Measurements from ENCODE around the gene ZNF771. TPM values are rescaled to one million over a fixed set of nuclear protein-coding genes. Genes with fewer than 3 reads are reported as not detected.
"Not testable (repeated sequence)": the region's sequence is repeated elsewhere in the genome, so short reads cannot be mapped to it uniquely, and the experiment has no call there.

ZNF771 gene

DNA sequence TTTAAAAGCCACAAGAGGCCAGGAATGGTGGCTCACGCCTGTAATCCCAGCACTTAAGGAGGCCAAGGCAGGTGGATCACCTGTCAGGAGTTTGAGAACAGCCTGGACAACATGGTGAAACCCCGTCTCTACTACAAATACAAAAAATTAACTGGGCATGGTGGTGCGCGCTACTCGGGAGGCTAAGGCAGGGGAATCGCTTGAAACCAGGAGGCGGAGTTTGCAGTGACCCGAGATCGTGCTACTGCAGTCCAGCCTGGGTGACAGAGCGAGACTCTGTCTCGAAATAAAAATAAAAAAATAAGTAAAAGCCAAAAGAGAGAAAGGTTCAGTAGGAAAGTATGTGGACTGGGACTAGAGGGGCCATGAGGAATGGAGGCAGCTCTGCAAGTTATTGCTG, 52.0 kb downstream of the ZNF771 start:
- H2BK5ac ChIP-seq (ENCODE audit: low read depth, low read length, poor library complexity, severe bottlenecking), result no peak overlapping the region

DNA sequence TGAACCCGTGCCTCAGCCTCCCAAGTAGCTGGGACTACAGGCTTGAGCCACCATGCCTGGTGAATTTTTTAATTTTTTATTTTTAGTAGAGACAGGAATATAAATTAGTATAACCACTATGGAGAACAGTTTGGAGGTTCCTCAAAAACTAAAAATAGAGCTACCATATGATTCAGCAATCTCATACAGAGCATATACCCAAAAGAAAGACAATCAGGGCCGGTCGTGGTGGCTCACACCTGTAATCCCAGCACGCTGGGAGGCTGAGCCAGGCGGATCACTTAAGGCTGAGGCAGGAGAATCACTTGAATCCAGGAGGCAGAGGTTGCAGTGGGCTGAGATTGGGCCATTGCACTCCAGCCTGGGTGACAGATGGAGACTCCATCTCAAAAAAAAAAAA, 54.0 kb downstream of the ZNF771 start:
- 86% methylated on average over 4 of the region's 5 CpGs for WGBS

More for the DNA sequence above, 52.0 kb downstream of the ZNF771 start:
- H3K4me3 ChIP-seq (ENCODE audit: insufficient read depth in 1 of 2, low read depth in 1 of 2, low read length in 2 of 2), result no peak overlapping the region
- no peak overlapping the region for H2BK15ac ChIP-seq (ENCODE audit: low read depth, poor library complexity, severe bottlenecking)
- no peak overlapping the region for H3K4me2 ChIP-seq (ENCODE audit: low read length, poor library complexity, severe bottlenecking)
- no peaks in the 10 kb centered on the region for H3K79me1 ChIP-seq (replicated peaks; ENCODE audit: low read length, poor library complexity, severe bottlenecking)
- no peak overlapping the region for H3K18ac ChIP-seq (ENCODE audit: low read depth in 1 of 2, low read length in 2 of 2)
- H2BK12ac ChIP-seq (ENCODE audit: low read length in 2 of 2), result no peak overlapping the region
- no peak overlapping the region for H3K27ac ChIP-seq (ENCODE audit: low read length, poor library complexity, severe bottlenecking)
- H4K8ac ChIP-seq (ENCODE audit: low read length), result no peak overlapping the region
- H3K4me1 ChIP-seq (ENCODE audit: control insufficient read depth, insufficient read depth, low read depth, low read length), result peaks cover 2% of the 10 kb centered on the region
- H3K9ac ChIP-seq (ENCODE audit: low read length), result no peak overlapping the region
- no peak for DNase-seq
- peaks cover 0 to 4% of the 10 kb centered on the region in 2 experiments for H3K27me3 ChIP-seq (ENCODE audit: control insufficient read depth in 1 of 2, insufficient read depth in 1 of 2, low read length in 2 of 2)
- H4K91ac ChIP-seq (ENCODE audit: low read length), result no peak overlapping the region
- no peak overlapping the region for H2BK120ac ChIP-seq (ENCODE audit: low read depth, low read length)
- no peak overlapping the region for H3K4ac ChIP-seq (ENCODE audit: low read depth in 1 of 2, low read length in 2 of 2)
- H2AK5ac ChIP-seq (ENCODE audit: low read length, severe bottlenecking), result no peak overlapping the region
- H3K36me3 ChIP-seq (ENCODE audit: control insufficient read depth in 1 of 2, insufficient read depth in 2 of 2, low read depth in 1 of 2, low read length in 2 of 2), result no peaks in the 10 kb centered on the region
- no peak overlapping the region for H3K14ac ChIP-seq (ENCODE audit: low read length in 2 of 2)
- no peaks in the 10 kb centered on the region for H3K9me3 ChIP-seq (ENCODE audit: control insufficient read depth, low read length)
- H2AFZ ChIP-seq (ENCODE audit: low read depth, low read length), result no peak overlapping the region
- WGBS, result 88% methylated on average over 11 of the region's 11 CpGs
- no peak overlapping the region for H3K23ac ChIP-seq (ENCODE audit: low read length in 2 of 2)

DNA sequence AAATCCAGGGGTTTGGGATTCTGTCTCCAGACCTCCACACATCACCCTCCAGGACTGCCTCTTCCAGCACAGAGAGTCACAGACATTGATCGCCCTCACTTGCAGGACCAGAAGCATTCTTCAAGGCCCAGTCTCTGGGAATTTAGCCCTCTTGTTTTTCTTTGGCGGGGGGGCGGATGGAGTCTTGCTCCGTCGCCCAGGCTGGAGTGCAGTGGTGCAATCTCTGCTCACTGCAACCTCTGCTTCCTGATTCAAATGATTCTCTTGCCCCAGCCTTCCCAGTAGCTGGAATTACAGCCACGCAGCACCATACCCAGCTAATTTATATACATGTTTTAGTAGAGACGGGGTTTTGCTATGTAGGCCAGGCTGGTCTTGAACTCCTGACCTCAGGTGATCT, 56.7 kb downstream of the ZNF771 start:
- no peak overlapping the region for H2BK12ac ChIP-seq (ENCODE audit: low read length in 2 of 2)
- 95% methylated on average over 7 of the region's 7 CpGs for whole genome bisulfite sequencing
- H3K4ac ChIP-seq (ENCODE audit: low read depth in 1 of 2, low read length in 2 of 2), result no peak overlapping the region
- H2BK120ac ChIP-seq (ENCODE audit: low read depth, low read length), result no peak overlapping the region
- H3K4me2 ChIP-seq (ENCODE audit: low read length, poor library complexity, severe bottlenecking), result no peak overlapping the region
- no peaks in the 10 kb centered on the region for H3K9me3 ChIP-seq (ENCODE audit: control insufficient read depth, low read length)
- H2AFZ ChIP-seq (ENCODE audit: low read depth, low read length), result no peak overlapping the region
- H3K18ac ChIP-seq (ENCODE audit: low read depth in 1 of 2, low read length in 2 of 2), result no peak overlapping the region
- no peak overlapping the region for H3K27ac ChIP-seq (ENCODE audit: low read length, poor library complexity, severe bottlenecking)
- no peak overlapping the region for H3K4me3 ChIP-seq (ENCODE audit: insufficient read depth in 1 of 2, low read depth in 1 of 2, low read length in 2 of 2)
- H2BK15ac ChIP-seq (ENCODE audit: low read depth, poor library complexity, severe bottlenecking), result no peak overlapping the region
- H3K79me1 ChIP-seq (replicated peaks; ENCODE audit: low read length, poor library complexity, severe bottlenecking), result no peaks in the 10 kb centered on the region
- H4K91ac ChIP-seq (ENCODE audit: low read length), result no peak overlapping the region
- no peak overlapping the region for H4K8ac ChIP-seq (ENCODE audit: low read length)
- no peak for DNase-seq
- no peaks in the 10 kb centered on the region for H3K27me3 ChIP-seq (ENCODE audit: control insufficient read depth in 1 of 2, insufficient read depth in 1 of 2, low read length in 2 of 2)
- H2BK5ac ChIP-seq (ENCODE audit: low read depth, low read length, poor library complexity, severe bottlenecking), result no peak overlapping the region
- H3K23ac ChIP-seq (ENCODE audit: low read length in 2 of 2), result no peak overlapping the region
- no peak overlapping the region for H3K9ac ChIP-seq (ENCODE audit: low read length)
- no peaks in the 10 kb centered on the region for H3K36me3 ChIP-seq (ENCODE audit: control insufficient read depth in 1 of 2, insufficient read depth in 2 of 2, low read depth in 1 of 2, low read length in 2 of 2)
- H2AK5ac ChIP-seq (ENCODE audit: low read length, severe bottlenecking), result no peak overlapping the region
- H3K14ac ChIP-seq (ENCODE audit: low read length in 2 of 2), result no peak overlapping the region
- no peaks in the 10 kb centered on the region for H3K4me1 ChIP-seq (ENCODE audit: control insufficient read depth, insufficient read depth, low read depth, low read length)

More for the DNA sequence above, 54.0 kb downstream of the ZNF771 start:
- H3K4me1 ChIP-seq (ENCODE audit: control insufficient read depth, insufficient read depth, low read depth, low read length); H3K36me3 ChIP-seq (ENCODE audit: control insufficient read depth in 1 of 2, insufficient read depth in 2 of 2, low read depth in 1 of 2, low read length in 2 of 2); H3K18ac ChIP-seq (ENCODE audit: low read depth in 1 of 2, low read length in 2 of 2); H3K79me1 ChIP-seq (replicated peaks; ENCODE audit: low read length, poor library complexity, severe bottlenecking); H2BK15ac ChIP-seq (ENCODE audit: low read depth, poor library complexity, severe bottlenecking); H2AFZ ChIP-seq (ENCODE audit: low read depth, low read length); H3K9me3 ChIP-seq (ENCODE audit: control insufficient read depth, low read length); H4K91ac ChIP-seq (ENCODE audit: low read length); H2BK120ac ChIP-seq (ENCODE audit: low read depth, low read length); H3K9ac ChIP-seq (ENCODE audit: low read length); H2AK5ac ChIP-seq (ENCODE audit: low read length, severe bottlenecking); H4K8ac ChIP-seq (ENCODE audit: low read length); H3K4me2 ChIP-seq (ENCODE audit: low read length, poor library complexity, severe bottlenecking); H2BK5ac ChIP-seq (ENCODE audit: low read depth, low read length, poor library complexity, severe bottlenecking); H3K14ac ChIP-seq (ENCODE audit: low read length in 2 of 2); H3K4me3 ChIP-seq (ENCODE audit: insufficient read depth in 1 of 2, low read depth in 1 of 2, low read length in 2 of 2); H3K27ac ChIP-seq (ENCODE audit: low read length, poor library complexity, severe bottlenecking); H3K4ac ChIP-seq (ENCODE audit: low read depth in 1 of 2, low read length in 2 of 2); H2BK12ac ChIP-seq (ENCODE audit: low read length in 2 of 2); H3K27me3 ChIP-seq (ENCODE audit: control insufficient read depth in 1 of 2, insufficient read depth in 1 of 2, low read length in 2 of 2); H3K23ac ChIP-seq (ENCODE audit: low read length in 2 of 2); DNase-seq: not testable (repeated sequence)

Small RNAs within 50 kb of the gene (small RNA-seq; reads per million reads assigned to genes)
- gene RF00019 (ENCODE audit: low read depth) (not detected), gene RF00406 (ENCODE audit: low read depth) (not detected)
